H7 (cell line): ENCODE data around the gene FAM81A. TPM values are rescaled to one million over a fixed set of nuclear protein-coding genes. Genes with fewer than 3 reads are reported as not detected.
"Not testable (repeated sequence)": the region's sequence is repeated elsewhere in the genome, so short reads cannot be mapped to it uniquely, and the experiment has no call there.

Source experiments
- DNase-seq: peaks from one replicate; pipeline ENCODE4 v3.0.0; 2012
- H3K27me3 ChIP-seq: 2 replicates; pipeline ENCODE4 v1.6.0; 2011; ENCODE audit warnings: mild to moderate bottlenecking, low read length; ENCODE audit not compliant: control insufficient read depth, insufficient read depth
- H3K36me3 ChIP-seq: replicated peaks from 2 replicates; pipeline ENCODE4 v1.5.1; 2011; ENCODE audit warnings: low read length; ENCODE audit not compliant: control insufficient read depth, insufficient read depth
- H3K4me3 ChIP-seq: 2 replicates; pipeline ENCODE4 v1.5.1; 2011; ENCODE audit warnings: low read depth, mild to moderate bottlenecking, control low read depth, low read length, moderate library complexity; ENCODE audit not compliant: insufficient read depth
- total RNA-seq: library from RNA; depleted of rRNA; stranded (reverse); fragments of >200 nt; shearing (Covaris generic); gene quantifications from 2 replicates; pipeline ENCODE4 v1.2.3, GENCODE V29; 2014; rRNA removed

FAM81A gene
- 0.07 and 0.21 TPM in 2 replicates for total RNA-seq

DNA sequence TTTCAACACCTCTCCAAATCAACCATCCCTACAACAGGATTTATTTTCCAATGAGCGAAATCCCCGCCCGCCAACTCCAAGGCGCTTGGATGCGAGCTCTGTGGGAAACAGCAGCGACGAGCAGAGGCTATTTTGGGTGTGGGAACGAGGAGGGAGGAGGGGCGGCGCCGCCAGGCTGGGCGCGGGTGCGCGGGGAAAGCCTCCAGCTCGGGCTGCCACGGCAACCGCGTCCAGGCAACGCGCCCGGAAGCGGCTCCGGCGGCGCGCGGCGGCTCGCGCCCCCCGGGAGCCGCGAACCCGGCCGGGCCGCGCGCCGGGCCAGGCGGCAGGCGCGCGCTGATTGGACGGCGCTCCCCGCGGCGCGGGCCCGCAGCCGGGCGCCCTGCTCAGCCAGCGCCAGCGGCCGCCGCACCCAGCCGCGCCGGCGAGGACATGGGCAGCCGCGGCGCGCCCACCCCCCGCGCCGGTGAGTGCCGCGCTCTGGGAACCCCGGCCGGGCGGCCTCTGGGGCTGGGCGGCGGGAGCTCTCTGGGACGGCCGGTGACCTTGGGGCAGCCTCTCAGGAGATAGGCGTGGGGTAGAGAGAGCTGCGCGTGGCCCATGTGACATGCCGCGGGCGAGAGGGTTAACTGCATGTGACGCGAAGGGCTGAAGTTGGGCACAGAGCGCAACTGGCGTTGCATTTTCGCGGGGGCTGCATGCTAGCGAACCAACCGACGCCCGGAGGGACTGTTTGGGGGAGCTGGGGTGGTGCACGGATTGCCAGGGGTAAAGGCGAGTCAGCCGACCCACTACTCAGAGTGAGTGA, at the start of gene FAM81A:
TSS of gene FAM81A (plus strand) at position 370 of the 808 bp plus-strand sequence. CDS start 20,441 bp downstream, outside the sequence.
- no peaks in the 10 kb centered on the region for H3K36me3 ChIP-seq
- peaks cover 50% of the 10 kb centered on the region for H3K27me3 ChIP-seq
- peak; percentile 96 for DNase-seq
- peak within 1 kb of the TSS; percentile 53 for H3K4me3 ChIP-seq

DNA sequence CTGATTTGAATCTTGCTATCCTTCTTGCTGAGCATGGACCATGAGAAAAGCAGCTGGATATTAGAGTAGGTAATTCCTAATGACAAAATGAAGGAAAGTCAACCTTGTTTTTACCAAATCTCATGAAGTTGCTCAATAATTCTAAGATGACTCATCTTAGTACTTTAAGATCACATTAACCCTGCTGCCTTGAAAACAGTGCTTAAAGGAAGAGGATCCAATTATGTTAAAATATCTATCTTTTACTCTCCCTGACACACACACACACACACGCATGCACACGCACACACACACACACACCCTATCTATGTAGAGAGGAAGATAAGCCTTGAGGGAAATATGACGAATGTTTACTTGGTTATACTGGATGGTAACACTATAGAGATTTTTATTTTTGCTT, 49.3 kb upstream of the FAM81A start:
- no peaks in the 10 kb centered on the region for H3K27me3 ChIP-seq
- H3K4me3 ChIP-seq, result no peak overlapping the region
- no peak for DNase-seq
- H3K36me3 ChIP-seq, result no peaks in the 10 kb centered on the region

- Histone ChIP-seq H3K27me3 (no peaks in the 10 kb centered on the region), H3K4me3 (no peak overlapping the region), H3K36me3 (no peaks in the 10 kb centered on the region)
- DNase-seq, result no peak
Observed at GRCh38 chr15:59392299-59392698, 45.7 kb upstream of the FAM81A start.

- H3K4me3 ChIP-seq, result no peak overlapping the region
- no peak for DNase-seq
- H3K27me3 ChIP-seq, result no peaks in the 10 kb centered on the region
- no peaks in the 10 kb centered on the region for H3K36me3 ChIP-seq
Observed at GRCh38 chr15:59394166-59394661, 43.8 kb upstream of the FAM81A start.

DNA sequence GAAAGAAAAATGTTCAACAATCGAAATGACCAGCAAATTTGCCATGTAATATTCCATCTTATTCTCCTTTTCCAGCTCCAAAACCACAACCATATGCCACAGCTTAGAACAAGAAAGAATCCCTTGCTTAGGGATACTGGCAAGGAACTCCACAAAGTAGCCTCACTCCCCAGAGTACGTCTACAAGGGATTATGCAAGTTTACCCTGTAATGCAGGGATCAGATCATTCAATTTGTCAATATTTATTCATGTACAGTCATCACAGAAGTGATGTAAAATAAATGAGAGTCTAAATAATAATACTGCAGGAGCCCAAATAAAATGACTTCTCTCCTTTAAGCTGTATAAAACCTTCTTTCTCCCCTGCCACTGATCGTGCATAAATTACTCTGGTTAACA, 41.8 kb upstream of the FAM81A start:
- DNase-seq, result no peak
- H3K27me3 ChIP-seq, result peaks cover 7% of the 10 kb centered on the region; the same call in 1 of the 2 replicates
- no peak overlapping the region for H3K4me3 ChIP-seq
- H3K36me3 ChIP-seq, result no peaks in the 10 kb centered on the region

DNA sequence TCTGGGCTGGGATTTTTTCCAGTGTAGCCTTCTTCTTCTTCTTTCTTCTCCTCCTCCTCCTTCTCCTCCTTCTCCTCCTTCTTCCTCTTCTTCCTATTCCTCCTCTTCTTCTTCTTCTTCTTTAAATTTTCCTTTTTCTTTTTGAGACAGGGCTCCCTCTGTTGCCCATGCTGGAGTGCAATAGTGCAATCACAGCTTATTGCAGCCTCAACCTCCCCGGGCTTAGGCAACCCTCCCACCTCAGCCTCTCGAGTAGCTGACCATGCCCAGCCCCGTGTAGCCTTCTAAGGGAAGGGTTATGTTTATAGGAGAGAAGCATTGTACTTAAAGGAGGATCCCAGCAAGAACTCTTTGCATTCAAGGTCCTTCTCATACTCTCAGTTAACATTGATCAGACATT, 41.3 kb upstream of the FAM81A start:
- Histone ChIP-seq H3K4me3 (no peak overlapping the region), H3K27me3 (peaks cover 7% of the 10 kb centered on the region; the same call in 1 of the 2 replicates), H3K36me3 (no peaks in the 10 kb centered on the region)
- DNase-seq, result no peak

DNA sequence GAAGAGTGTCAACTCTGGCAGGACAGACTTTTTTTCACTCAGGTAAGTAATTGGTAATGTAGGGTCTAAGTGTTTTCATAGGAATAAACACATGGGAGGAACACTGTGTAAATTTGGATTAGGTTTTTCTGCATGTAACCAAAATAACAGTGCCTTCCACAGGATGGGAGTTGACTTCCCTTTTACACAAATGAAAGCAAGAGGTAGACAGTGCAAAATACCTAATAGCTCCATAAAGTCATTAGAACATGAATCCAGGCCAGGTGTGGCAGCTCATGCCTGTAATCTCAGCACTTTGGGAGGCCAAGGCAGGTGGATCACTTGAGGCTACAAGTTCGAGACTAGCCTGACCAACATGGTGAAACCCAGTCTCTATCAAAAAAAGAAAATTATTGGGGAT, 39.8 kb upstream of the FAM81A start:
- Histone ChIP-seq H3K4me3 (no peak overlapping the region), H3K36me3 (no peaks in the 10 kb centered on the region)
- no peak for DNase-seq

GRCh38 chr15:59399465-59400102, 38.4 kb upstream of the FAM81A start:
- Histone ChIP-seq H3K36me3 (no peaks in the 10 kb centered on the region), H3K4me3 (no peak overlapping the region), H3K27me3 (peaks cover 8% of the 10 kb centered on the region; the same call in 1 of the 2 replicates)
- DNase-seq, result no peak

More for the DNA sequence above, 39.8 kb upstream of the FAM81A start:
- peaks cover 7% of the 10 kb centered on the region; the same call in 1 of the 2 replicates for H3K27me3 ChIP-seq

DNA sequence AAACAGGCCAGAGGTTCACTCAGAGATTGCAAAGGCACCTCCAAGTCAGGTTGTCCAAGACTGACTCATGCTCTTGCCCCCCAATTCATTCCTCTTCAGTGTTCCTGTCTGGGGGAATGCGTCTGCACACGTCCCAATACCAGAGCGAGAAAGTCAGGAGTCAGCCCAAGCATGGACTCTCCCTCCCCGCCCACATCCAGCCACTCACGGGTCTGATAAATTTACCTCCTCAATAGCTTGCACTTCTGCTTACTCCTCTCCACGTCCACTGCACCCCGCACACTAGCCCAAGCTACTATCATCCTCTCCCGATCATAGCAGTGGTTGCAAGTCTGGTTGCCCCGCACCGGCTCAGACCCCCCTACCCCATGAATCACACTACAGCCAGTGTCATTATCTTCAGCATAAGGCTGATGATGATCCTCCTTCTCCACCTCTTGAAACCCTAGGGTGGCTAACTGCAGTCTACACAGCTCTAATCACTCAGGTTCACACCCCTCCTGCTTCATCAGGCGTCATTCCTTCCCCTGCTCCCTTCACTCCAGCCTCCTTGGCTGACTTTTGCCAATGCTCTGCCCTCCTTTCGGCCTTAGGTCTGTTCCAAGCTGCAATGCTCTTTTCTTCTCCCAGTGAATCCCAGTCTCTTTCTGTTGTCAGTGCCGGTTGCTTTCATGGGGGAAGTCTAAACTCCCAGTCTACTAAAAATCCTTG, 37.7 kb upstream of the FAM81A start:
- H3K27me3 ChIP-seq, result peaks cover 9% of the 10 kb centered on the region; the same call in 1 of the 2 replicates
- H3K4me3 ChIP-seq, result no peak overlapping the region
- DNase-seq, result no peak
- H3K36me3 ChIP-seq, result no peaks in the 10 kb centered on the region

DNA sequence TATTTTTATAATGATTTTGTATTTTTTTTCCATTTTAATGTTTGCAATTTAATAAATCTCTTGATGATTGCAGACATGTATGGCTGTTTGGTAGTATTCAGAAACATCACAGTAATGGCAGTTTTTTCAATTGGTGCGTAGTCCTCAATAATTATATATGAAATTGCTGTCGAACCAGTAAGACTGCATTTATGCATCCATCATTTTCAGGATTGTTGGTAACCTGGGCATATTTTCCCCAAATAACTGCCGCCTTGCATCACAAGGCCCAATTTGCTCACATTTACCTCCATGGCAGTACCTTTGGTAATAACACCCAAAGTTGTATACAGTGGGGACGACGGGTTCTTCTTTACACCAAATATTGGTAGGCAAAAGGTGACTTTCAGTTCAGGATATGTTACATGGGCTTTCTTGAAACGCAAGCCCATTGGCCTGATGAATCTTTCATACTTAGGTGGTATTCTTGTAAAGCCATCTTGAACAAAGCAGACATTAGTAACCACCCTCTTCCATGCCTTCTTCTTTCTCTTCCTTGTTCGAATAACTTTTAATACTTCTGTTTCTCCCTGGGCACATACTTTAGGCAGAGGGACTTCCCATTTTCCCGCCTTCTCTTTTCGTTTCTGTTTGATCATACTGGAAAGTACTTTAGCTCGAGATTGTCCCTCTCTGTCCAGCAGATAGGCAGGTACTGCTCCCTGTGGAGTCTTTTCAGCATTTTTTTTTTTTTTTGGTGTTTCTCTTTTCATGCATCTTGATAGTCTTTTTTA, 36.7 kb upstream of the FAM81A start:
- not testable (repeated sequence) for DNase-seq, H3K4me3 ChIP-seq, H3K27me3 ChIP-seq, H3K36me3 ChIP-seq

GRCh38 chr15:59401824-59402569, 36.0 kb upstream of the FAM81A start:
- Histone ChIP-seq H3K27me3 (peaks cover 9% of the 10 kb centered on the region; the same call in 1 of the 2 replicates), H3K4me3 (no peak overlapping the region), H3K36me3 (no peaks in the 10 kb centered on the region)
- peak; percentile 26 for DNase-seq

GRCh38 chr15:59405079-59405478, 32.9 kb upstream of the FAM81A start:
- DNase-seq, result no peak
- Histone ChIP-seq H3K4me3 (no peak overlapping the region), H3K36me3 (no peaks in the 10 kb centered on the region), H3K27me3 (peaks cover 4% of the 10 kb centered on the region; the same call in 1 of the 2 replicates)

- Histone ChIP-seq H3K4me3 (no peak overlapping the region), H3K27me3 (peaks cover 3% of the 10 kb centered on the region; the same call in 1 of the 2 replicates), H3K36me3 (no peaks in the 10 kb centered on the region)
Observed at GRCh38 chr15:59406446-59406845, 31.5 kb upstream of the FAM81A start.

More at GRCh38 chr15:59406446-59406845, 31.5 kb upstream of the FAM81A start:
- no peak for DNase-seq
